ENCODE results near the gene C4A.
"Not testable (repeated sequence)": the region's sequence is repeated elsewhere in the genome, so short reads cannot be mapped to it uniquely, and the experiment has no call there.

- not testable (repeated sequence) for TF ChIP-seq RAD21 (IDR thresholded peaks at IDR 0.05; ENCODE audit: low read length); CTCF (conservative IDR thresholded peaks at IDR 0.05; ENCODE audit: low read depth, low read length); POLR2A (IDR thresholded peaks at IDR 0.05; ENCODE audit: low read depth, low read length)
Measured at GRCh38 chr6:32014547-32014946, 32.7 kb downstream of the C4A start, which contains the start of gene C4B.
